Measurements from ENCODE around the gene RBM38. TPM values are rescaled to one million over a fixed set of nuclear protein-coding genes. Genes with fewer than 3 reads are reported as not detected.

RBM38 gene
- total and polyA plus RNA-seq, 2 of the 4 experiments (the other 2 are of a cell fraction): 5.2 to 11.9 TPM

DNA sequence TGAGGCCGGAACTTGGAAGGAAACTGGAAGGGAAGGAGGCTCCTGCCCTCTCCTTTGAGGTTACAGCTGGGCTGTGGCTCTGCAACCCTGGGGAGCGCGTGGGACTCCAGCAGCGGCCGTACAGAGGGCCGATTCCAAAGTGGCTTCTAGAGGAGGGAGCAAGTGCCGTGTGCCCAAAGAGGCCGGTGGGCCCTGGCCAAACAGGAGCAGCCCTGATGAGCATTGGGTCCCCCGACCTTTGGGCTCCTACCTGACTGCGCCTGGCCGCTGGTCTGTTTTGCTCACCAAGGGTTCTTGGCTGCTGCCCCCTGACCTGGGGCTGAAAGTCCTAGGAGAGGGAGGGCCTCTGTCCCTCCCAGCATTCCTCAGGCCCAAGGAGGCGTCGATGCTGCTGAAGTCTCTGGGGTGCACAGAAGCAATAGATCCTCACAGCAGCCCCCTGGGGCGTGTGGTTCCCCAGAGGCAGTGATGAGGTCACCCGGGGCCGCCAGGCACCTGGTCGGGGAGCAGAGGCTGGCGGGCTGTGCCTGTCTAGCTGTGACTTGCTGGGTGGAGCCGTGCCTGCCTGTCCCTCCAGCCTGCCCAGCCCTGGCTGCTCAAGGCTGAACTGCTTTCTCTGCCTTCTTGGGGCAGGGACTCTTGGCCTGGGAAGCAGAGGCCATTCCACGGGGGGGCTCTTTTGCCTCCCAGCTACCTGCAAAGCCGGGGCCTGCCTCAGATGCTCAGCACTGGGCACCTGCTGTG, 9.8 kb downstream of the RBM38 start:
- no peak overlapping the region for H3K4me2 ChIP-seq (ENCODE audit: low read depth, low read length)
- no peaks in the 10 kb centered on the region; the same call in 1 of the 2 replicates for H4K20me1 ChIP-seq (ENCODE audit: insufficient read depth, low read length)
- DNase-seq: no peak
- no peak overlapping the region for H4K8ac ChIP-seq (ENCODE audit: low read depth in 2 of 2, low read length in 2 of 2)
- no peak overlapping the region for H4K5ac ChIP-seq (ENCODE audit: low read depth, low read length)
- peaks cover 0 to 3% of the 10 kb centered on the region in 2 experiments; a peak in 1 of 4 replicates for H3K79me1 ChIP-seq (ENCODE audit: low read depth in 1 of 2, low read length in 2 of 2)
- intact Hi-C loops (cut with micrococcal nuclease): no loop called here
- H3K9ac ChIP-seq (ENCODE audit: low read depth, low read length): no peak overlapping the region
- ATAC-seq (ENCODE audit: low read depth): no peak
- no peaks in the 10 kb centered on the region for H3K9me3 ChIP-seq (ENCODE audit: control insufficient read depth, insufficient read depth, low read length)
- H2AK5ac ChIP-seq (ENCODE audit: low read depth, low read length): no peak overlapping the region
- WGBS, 2 experiments (ENCODE audit: extremely low coverage in 2 of 2, insufficient read length in 1 of 2): 98% methylated on average over 8 of the region's 21 CpGs; no CpG with 5 or more reads in 1 of the 2 experiments
- in situ Hi-C loops (cut with MboI; ENCODE audit: low sequenced_read_pairs): no loop called here
- no peak overlapping the region for H2AK9ac ChIP-seq (replicated peaks; ENCODE audit: low read depth, low read length, poor library complexity)
- H2BK20ac ChIP-seq (ENCODE audit: low read depth, low read length): no peak overlapping the region
- no TSS peak for BruUV-seq (replicated peaks)
- no peak overlapping the region for H2BK5ac ChIP-seq (ENCODE audit: low read depth, low read length, poor library complexity, severe bottlenecking)
- dilution Hi-C loops (cut with HindIII; ENCODE audit: low sequenced_read_pairs, unreplicated experiment): no loop called here
- H3K14ac ChIP-seq (replicated peaks; ENCODE audit: low read depth, low read length): no peak overlapping the region
- H3K36me3 ChIP-seq (ENCODE audit: control insufficient read depth, insufficient read depth, low read length): peaks cover 28% of the 10 kb centered on the region
- H3K56ac ChIP-seq (ENCODE audit: extremely low read depth, insufficient read depth, low read length): no peak overlapping the region
- no peak for TF ChIP-seq RAD21 (IDR thresholded peaks at IDR 0.05; ENCODE audit: low read length)
- no peak overlapping the region for H4K91ac ChIP-seq (ENCODE audit: insufficient read depth, low read depth, low read length)
- no peak overlapping the region for H3K27ac ChIP-seq (ENCODE audit: insufficient read depth, low read length)
- no peak overlapping the region for H2BK120ac ChIP-seq (ENCODE audit: low read depth, low read length)
- H2AFZ ChIP-seq (replicated peaks; ENCODE audit: low read length, poor library complexity): no peak overlapping the region
- H3K9me1 ChIP-seq (ENCODE audit: insufficient read depth, low read length): no peaks in the 10 kb centered on the region
- ChIA-PET CTCF (interaction anchor here (0.6 kb wide), 1 partner anchor 27 kb away, joined by 3 read pairs; no protein-coding TSS in a partner anchor), POLR2A (ENCODE audit: unreplicated experiment) (no interaction called here)
- no peak overlapping the region for H2BK15ac ChIP-seq (ENCODE audit: low read depth, low read length)
- no peak overlapping the region for H3K4me3 ChIP-seq (ENCODE audit: insufficient read depth, low read depth, low read length)
- no peak overlapping the region for H3K23ac ChIP-seq (ENCODE audit: low read depth, low read length)
- no peak overlapping the region for H3K18ac ChIP-seq (ENCODE audit: low read depth, low read length)
- H3K4ac ChIP-seq (ENCODE audit: low read depth, low read length): no peak overlapping the region
- H3K4me1 ChIP-seq (ENCODE audit: control insufficient read depth, insufficient read depth, low read length): peaks cover 3% of the 10 kb centered on the region; the same call in 1 of the 2 replicates
- no peaks in the 10 kb centered on the region for H3K27me3 ChIP-seq (ENCODE audit: control insufficient read depth, insufficient read depth, low read length)

Data from IMR-90 (cell line).